ENCODE data around the gene E4F1. TPM values are rescaled to one million over a fixed set of nuclear protein-coding genes. Genes with fewer than 3 reads are reported as not detected.
A peak's percentile ranks its signal among the peaks of the same experiment; 100 is the strongest.

E4F1 gene
- total RNA-seq, result 10 to 100 TPM; 32.0 to 33.6 TPM
- 63.5 to 85.3 reads per million in 2 donors for total RNA-seq

- DNase-seq, result peak; percentile 97 to 99 (median 99)
- Mint-ChIP-seq H3K27me3 (no peaks in the 10 kb centered on the region), H3K4me3 (peak within 1 kb of the TSS; percentile 88), H3K27ac (peak within 1 kb of the TSS; percentile 83), H3K4me1 (peaks cover 9% of the 10 kb centered on the region), H3K36me3 (ENCODE audit: low read depth) (no peaks in the 10 kb centered on the region)
- peak; percentile 98 for ATAC-seq
- no peaks in the 10 kb centered on the region for H3K9me3 ChIP-seq (ENCODE audit: control insufficient read depth, low read length, poor library complexity, severe bottlenecking)
These were observed at the start of gene E4F1 for GRCh38 chr16:2223221-2223941. Gene E4F1, plus strand, starts transcription at chr16:2223591. Its CDS starts 23 bp downstream, at chr16:2223614.

DNA sequence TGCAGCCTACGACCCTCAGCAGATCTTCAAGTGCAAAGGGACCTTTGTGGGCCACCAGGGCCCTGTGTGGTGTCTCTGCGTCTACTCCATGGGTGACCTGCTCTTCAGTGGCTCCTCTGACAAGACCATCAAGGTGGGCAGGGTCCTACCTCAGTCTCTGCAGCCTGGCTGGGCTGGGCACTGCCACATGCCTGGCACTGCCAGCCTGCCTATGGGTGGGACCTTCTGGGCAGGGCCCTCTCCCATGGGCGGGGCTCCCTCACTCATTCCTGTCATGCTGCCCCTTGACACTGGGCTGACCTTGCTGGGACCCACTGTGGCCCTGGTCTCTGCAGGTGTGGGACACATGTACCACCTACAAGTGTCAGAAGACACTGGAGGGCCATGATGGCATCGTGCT is 49.5 kb upstream of the E4F1 start:
- H3K27ac Mint-ChIP-seq, result no peak overlapping the region
- H3K36me3 Mint-ChIP-seq (ENCODE audit: low read depth), result no peaks in the 10 kb centered on the region
- DNase-seq, result no peak
- H3K9me3 ChIP-seq (ENCODE audit: control insufficient read depth, low read length, poor library complexity, severe bottlenecking), result no peaks in the 10 kb centered on the region
- H3K27me3 Mint-ChIP-seq, result no peaks in the 10 kb centered on the region
- no peaks in the 10 kb centered on the region for H3K4me1 Mint-ChIP-seq
- peak overlapping the region; percentile 31 for H3K4me3 Mint-ChIP-seq
- ATAC-seq, result no peak

- Mint-ChIP-seq H3K27ac (no peak overlapping the region), H3K36me3 (ENCODE audit: low read depth) (no peaks in the 10 kb centered on the region), H3K4me3 (no peak overlapping the region), H3K4me1 (no peaks in the 10 kb centered on the region), H3K27me3 (no peaks in the 10 kb centered on the region)
- DNase-seq, result no peak
- no peaks in the 10 kb centered on the region for H3K9me3 ChIP-seq (ENCODE audit: control insufficient read depth, low read length, poor library complexity, severe bottlenecking)
- no peak for ATAC-seq
These were observed 48.8 kb upstream of the E4F1 start for GRCh38 chr16:2174396-2175131.

- H3K27me3 Mint-ChIP-seq, result no peaks in the 10 kb centered on the region
- H3K27ac Mint-ChIP-seq, result peak overlapping the region; percentile 49
- no peaks in the 10 kb centered on the region for H3K36me3 Mint-ChIP-seq (ENCODE audit: low read depth)
- DNase-seq (no peak), ATAC-seq (no peak)
- no peak overlapping the region for H3K4me3 Mint-ChIP-seq
- H3K4me1 Mint-ChIP-seq, result no peaks in the 10 kb centered on the region
- H3K9me3 ChIP-seq (ENCODE audit: control insufficient read depth, low read length, poor library complexity, severe bottlenecking), result no peaks in the 10 kb centered on the region
These were observed 47.9 kb upstream of the E4F1 start for GRCh38 chr16:2175454-2175853.

- no peak for DNase-seq
- H3K9me3 ChIP-seq (ENCODE audit: control insufficient read depth, low read length, poor library complexity, severe bottlenecking), result no peaks in the 10 kb centered on the region
- Mint-ChIP-seq H3K36me3 (ENCODE audit: low read depth) (no peaks in the 10 kb centered on the region), H3K27me3 (no peaks in the 10 kb centered on the region), H3K4me3 (no peak overlapping the region), H3K27ac (peak overlapping the region; percentile 49), H3K4me1 (no peaks in the 10 kb centered on the region)
- no peak for ATAC-seq
These were observed 47.3 kb upstream of the E4F1 start for GRCh38 chr16:2176047-2176446.

GRCh38 chr16:2177101-2177500 is 46.3 kb upstream of the E4F1 start:
- H3K4me1 Mint-ChIP-seq, result no peaks in the 10 kb centered on the region
- no peaks in the 10 kb centered on the region for H3K9me3 ChIP-seq (ENCODE audit: control insufficient read depth, low read length, poor library complexity, severe bottlenecking)
- H3K4me3 Mint-ChIP-seq, result no peak overlapping the region
- H3K36me3 Mint-ChIP-seq (ENCODE audit: low read depth), result no peaks in the 10 kb centered on the region
- H3K27me3 Mint-ChIP-seq, result no peaks in the 10 kb centered on the region
- no peak overlapping the region for H3K27ac Mint-ChIP-seq
- DNase-seq, result no peak
- ATAC-seq, result no peak

GRCh38 chr16:2177561-2177960 is 45.8 kb upstream of the E4F1 start:
- DNase-seq (no peak), ATAC-seq (no peak)
- H3K36me3 Mint-ChIP-seq (ENCODE audit: low read depth), result no peaks in the 10 kb centered on the region
- no peak overlapping the region for H3K4me3 Mint-ChIP-seq
- peaks cover 3% of the 10 kb centered on the region for H3K4me1 Mint-ChIP-seq
- no peaks in the 10 kb centered on the region for H3K27me3 Mint-ChIP-seq
- H3K27ac Mint-ChIP-seq, result no peak overlapping the region
- H3K9me3 ChIP-seq (ENCODE audit: control insufficient read depth, low read length, poor library complexity, severe bottlenecking), result no peaks in the 10 kb centered on the region

DNA sequence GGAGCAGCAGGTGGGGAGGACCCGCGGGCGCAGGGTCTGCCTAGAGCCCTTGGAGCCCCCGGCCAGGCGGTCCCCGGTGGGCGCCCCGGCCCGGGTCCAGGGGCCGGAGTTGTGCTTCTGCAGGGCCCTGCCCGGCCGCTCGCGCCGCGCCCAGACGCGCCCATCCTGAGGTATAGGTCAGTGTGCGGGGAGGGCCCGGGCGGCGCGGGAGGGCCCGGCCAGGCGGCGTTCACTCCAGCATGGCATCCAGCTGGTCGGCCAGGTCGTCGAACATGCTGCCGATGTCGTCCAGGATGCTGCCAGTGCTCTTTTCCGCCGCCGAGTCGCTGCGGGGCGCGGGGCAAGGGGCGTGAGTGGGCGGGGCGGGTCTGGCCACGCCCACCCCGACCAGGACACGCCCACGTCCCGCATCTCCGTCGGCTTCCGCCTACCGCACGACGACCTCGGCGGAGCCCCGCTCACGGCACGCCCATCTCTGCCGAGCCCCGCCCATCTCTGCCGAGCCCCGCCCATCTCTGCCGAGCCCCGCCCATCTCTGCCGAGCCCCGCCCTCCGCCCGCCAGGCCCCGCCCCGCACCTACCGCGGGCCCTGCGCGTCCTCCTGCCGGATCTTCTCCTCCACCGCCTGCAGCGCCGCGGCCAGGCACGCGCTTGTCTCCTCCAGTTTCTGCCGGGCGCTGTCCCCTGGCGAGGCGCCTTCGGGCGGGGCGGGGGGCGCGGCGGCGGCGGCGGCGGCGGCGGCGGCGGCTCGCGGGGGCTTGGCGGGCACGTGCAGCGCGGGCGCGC is 44.9 kb upstream of the E4F1 start:
- no peak overlapping the region for H3K27ac Mint-ChIP-seq
- no peak overlapping the region for H3K4me3 Mint-ChIP-seq
- H3K9me3 ChIP-seq (ENCODE audit: control insufficient read depth, low read length, poor library complexity, severe bottlenecking), result no peaks in the 10 kb centered on the region
- no peaks in the 10 kb centered on the region for H3K36me3 Mint-ChIP-seq (ENCODE audit: low read depth)
- peaks cover 3% of the 10 kb centered on the region for H3K4me1 Mint-ChIP-seq
- DNase-seq (peak; percentile 37 to 47 (median 38)), ATAC-seq (peak; percentile 87)
- no peaks in the 10 kb centered on the region for H3K27me3 Mint-ChIP-seq

DNA sequence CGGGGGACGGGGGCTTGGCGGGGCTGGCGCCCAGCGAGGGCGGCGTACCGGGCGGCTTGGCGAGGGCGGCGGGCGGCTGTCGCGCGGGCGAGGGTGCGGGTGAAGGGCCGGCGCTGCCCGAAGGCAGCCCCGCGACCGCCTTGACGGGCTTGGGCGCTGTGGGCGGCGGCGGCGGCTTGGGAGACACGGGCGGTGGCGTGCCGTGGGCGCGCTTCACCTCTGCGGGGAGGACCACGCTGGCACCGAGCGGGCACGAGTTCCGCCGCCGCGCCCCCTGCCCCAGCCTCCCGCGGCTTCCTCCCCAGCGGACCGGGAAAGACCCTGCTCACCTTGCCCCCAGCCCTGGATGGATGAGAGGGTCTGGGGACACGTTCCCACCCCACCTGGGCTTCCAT is 44.3 kb upstream of the E4F1 start:
- peaks cover 3% of the 10 kb centered on the region for H3K4me1 Mint-ChIP-seq
- H3K27ac Mint-ChIP-seq, result no peak overlapping the region
- H3K36me3 Mint-ChIP-seq (ENCODE audit: low read depth), result no peaks in the 10 kb centered on the region
- DNase-seq, result no peak
- H3K9me3 ChIP-seq (ENCODE audit: control insufficient read depth, low read length, poor library complexity, severe bottlenecking), result no peaks in the 10 kb centered on the region
- H3K4me3 Mint-ChIP-seq, result peak overlapping the region; percentile 36
- H3K27me3 Mint-ChIP-seq, result no peaks in the 10 kb centered on the region
- ATAC-seq, result no peak

DNA sequence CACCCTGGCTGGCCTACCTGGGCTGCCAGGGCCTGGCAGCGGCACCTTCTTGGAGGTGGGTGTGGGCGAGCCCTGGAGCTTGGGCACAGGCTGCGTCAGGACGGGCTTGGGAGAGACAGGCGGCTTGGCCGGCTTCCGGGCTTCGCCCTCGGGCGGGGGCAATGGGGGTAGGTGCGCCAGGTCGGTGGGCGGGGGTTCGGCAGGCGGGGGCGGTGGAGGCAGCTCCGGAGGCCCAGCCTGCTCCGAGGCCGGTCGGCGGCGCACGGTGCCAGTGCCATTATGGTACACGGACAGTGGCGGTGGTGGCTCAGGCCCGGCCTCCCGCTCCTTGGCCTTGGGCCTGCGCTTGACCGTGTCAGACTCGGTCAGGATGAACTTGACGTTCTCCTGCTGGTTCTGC is 43.8 kb upstream of the E4F1 start:
- DNase-seq (no peak), ATAC-seq (no peak)
- no peaks in the 10 kb centered on the region for H3K9me3 ChIP-seq (ENCODE audit: control insufficient read depth, low read length, poor library complexity, severe bottlenecking)
- peaks cover 5% of the 10 kb centered on the region for H3K4me1 Mint-ChIP-seq
- H3K27me3 Mint-ChIP-seq, result no peaks in the 10 kb centered on the region
- no peak overlapping the region for H3K27ac Mint-ChIP-seq
- H3K4me3 Mint-ChIP-seq, result peak overlapping the region; percentile 36
- no peaks in the 10 kb centered on the region for H3K36me3 Mint-ChIP-seq (ENCODE audit: low read depth)

- Mint-ChIP-seq H3K4me1 (peaks cover 5% of the 10 kb centered on the region), H3K36me3 (ENCODE audit: low read depth) (no peaks in the 10 kb centered on the region), H3K27me3 (no peaks in the 10 kb centered on the region), H3K4me3 (no peak overlapping the region), H3K27ac (no peak overlapping the region)
- ATAC-seq (no peak), DNase-seq (no peak)
- H3K9me3 ChIP-seq (ENCODE audit: control insufficient read depth, low read length, poor library complexity, severe bottlenecking), result no peaks in the 10 kb centered on the region
These were observed 42.9 kb upstream of the E4F1 start for GRCh38 chr16:2180461-2180860.

GRCh38 chr16:2180962-2181923 is 42.1 kb upstream of the E4F1 start:
- H3K9me3 ChIP-seq (ENCODE audit: control insufficient read depth, low read length, poor library complexity, severe bottlenecking), result no peaks in the 10 kb centered on the region
- no peak overlapping the region for H3K27ac Mint-ChIP-seq
- DNase-seq (no peak), ATAC-seq (no peak)
- peaks cover 5% of the 10 kb centered on the region for H3K4me1 Mint-ChIP-seq
- no peaks in the 10 kb centered on the region for H3K27me3 Mint-ChIP-seq
- no peak overlapping the region for H3K4me3 Mint-ChIP-seq
- no peaks in the 10 kb centered on the region for H3K36me3 Mint-ChIP-seq (ENCODE audit: low read depth)

Data from T-helper 17 cell (primary cell).